T-helper 2 cell treated with Interferon-gamma antibody and Interleukin-4, amounts not matched to agents 5 μg/mL and 100 μg/mL, for 36 hours (primary cell): ENCODE results near the gene PAPPA.

Experiments
- DNase-seq: peaks from one replicate; pipeline ENCODE4 v3.0.0; 2021; ENCODE audit warnings: low spot score
- H3K27ac Mint-ChIP-seq: one replicate; pipeline ENCODE4 v1.8.0; 2021; ENCODE audit warnings: mild to moderate bottlenecking, mixed read lengths
- H3K27me3 Mint-ChIP-seq: one replicate; pipeline ENCODE4 v1.8.0; 2021; ENCODE audit warnings: low read depth, mixed read lengths
- H3K36me3 Mint-ChIP-seq: one replicate; pipeline ENCODE4 v1.8.0; 2021; ENCODE audit warnings: low read depth, mixed read lengths
- H3K4me1 Mint-ChIP-seq: one replicate; pipeline ENCODE4 v1.8.0; 2021; ENCODE audit warnings: low read depth, mixed read lengths
- H3K4me3 Mint-ChIP-seq: one replicate; pipeline ENCODE4 v1.8.0; 2022; ENCODE audit warnings: mild to moderate bottlenecking, moderate library complexity, mixed read lengths
- H3K9me3 Mint-ChIP-seq: one replicate; pipeline ENCODE4 v1.8.0; 2021; ENCODE audit warnings: mixed read lengths

The PAPPA gene

GRCh38 chr9:116208417-116209232 lies 55.0 kb downstream of the PAPPA start:
- Mint-ChIP-seq H3K4me1 (no peaks in the 10 kb centered on the region), H3K9me3 (no peaks in the 10 kb centered on the region), H3K27me3 (no peaks in the 10 kb centered on the region), H3K36me3 (no peaks in the 10 kb centered on the region), H3K4me3 (no peak overlapping the region), H3K27ac (no peak overlapping the region)
- DNase-seq = no peak

- H3K4me3 Mint-ChIP-seq = no peak overlapping the region
- no peaks in the 10 kb centered on the region for H3K9me3 Mint-ChIP-seq
- H3K4me1 Mint-ChIP-seq = no peaks in the 10 kb centered on the region
- no peak overlapping the region for H3K27ac Mint-ChIP-seq
- H3K27me3 Mint-ChIP-seq = no peaks in the 10 kb centered on the region
- H3K36me3 Mint-ChIP-seq = no peaks in the 10 kb centered on the region
- DNase-seq = no peak
Observed at GRCh38 chr9:116209414-116210116, 56.0 kb downstream of the PAPPA start.

GRCh38 chr9:116212986-116213692 lies 59.5 kb downstream of the PAPPA start:
- H3K4me3 Mint-ChIP-seq = no peak overlapping the region
- no peaks in the 10 kb centered on the region for H3K9me3 Mint-ChIP-seq
- no peaks in the 10 kb centered on the region for H3K27me3 Mint-ChIP-seq
- no peaks in the 10 kb centered on the region for H3K4me1 Mint-ChIP-seq
- no peak for DNase-seq
- no peak overlapping the region for H3K27ac Mint-ChIP-seq
- H3K36me3 Mint-ChIP-seq = no peaks in the 10 kb centered on the region

- no peak overlapping the region for H3K27ac Mint-ChIP-seq
- no peaks in the 10 kb centered on the region for H3K9me3 Mint-ChIP-seq
- H3K4me3 Mint-ChIP-seq = no peak overlapping the region
- H3K4me1 Mint-ChIP-seq = no peaks in the 10 kb centered on the region
- no peaks in the 10 kb centered on the region for H3K36me3 Mint-ChIP-seq
- DNase-seq = no peak
- H3K27me3 Mint-ChIP-seq = no peaks in the 10 kb centered on the region
Observed at GRCh38 chr9:116213693-116214047, 60.1 kb downstream of the PAPPA start.

GRCh38 chr9:116218399-116218798 lies 64.8 kb downstream of the PAPPA start:
- H3K27ac Mint-ChIP-seq = no peak overlapping the region
- no peaks in the 10 kb centered on the region for H3K27me3 Mint-ChIP-seq
- no peak for DNase-seq

GRCh38 chr9:116219686-116220085 lies 66.1 kb downstream of the PAPPA start:
- Mint-ChIP-seq H3K4me1 (no peaks in the 10 kb centered on the region), H3K9me3 (no peaks in the 10 kb centered on the region), H3K4me3 (no peak overlapping the region), H3K36me3 (no peaks in the 10 kb centered on the region), H3K27ac (no peak overlapping the region), H3K27me3 (no peaks in the 10 kb centered on the region)
- DNase-seq = no peak

More at GRCh38 chr9:116218399-116218798, 64.8 kb downstream of the PAPPA start:
- Mint-ChIP-seq H3K9me3 (no peaks in the 10 kb centered on the region), H3K4me1 (no peaks in the 10 kb centered on the region), H3K4me3 (no peak overlapping the region), H3K36me3 (no peaks in the 10 kb centered on the region)

GRCh38 chr9:116223926-116224325 lies 70.3 kb downstream of the PAPPA start:
- Mint-ChIP-seq H3K27me3 (no peaks in the 10 kb centered on the region), H3K27ac (no peak overlapping the region), H3K4me3 (no peak overlapping the region), H3K9me3 (no peaks in the 10 kb centered on the region), H3K4me1 (no peaks in the 10 kb centered on the region), H3K36me3 (no peaks in the 10 kb centered on the region)
- no peak for DNase-seq

- no peak for DNase-seq
- Mint-ChIP-seq H3K36me3 (no peaks in the 10 kb centered on the region), H3K27ac (no peak overlapping the region), H3K4me1 (no peaks in the 10 kb centered on the region), H3K27me3 (no peaks in the 10 kb centered on the region), H3K9me3 (no peaks in the 10 kb centered on the region), H3K4me3 (no peak overlapping the region)
Observed at GRCh38 chr9:116230051-116230632, 76.6 kb downstream of the PAPPA start.

GRCh38 chr9:116232424-116233159 lies 79.0 kb downstream of the PAPPA start:
- Mint-ChIP-seq H3K4me1 (no peaks in the 10 kb centered on the region), H3K27ac (no peak overlapping the region), H3K4me3 (no peak overlapping the region), H3K27me3 (no peaks in the 10 kb centered on the region), H3K36me3 (no peaks in the 10 kb centered on the region), H3K9me3 (no peaks in the 10 kb centered on the region)
- no peak for DNase-seq

GRCh38 chr9:116233160-116233530 lies 79.6 kb downstream of the PAPPA start:
- no peak overlapping the region for H3K27ac Mint-ChIP-seq

GRCh38 chr9:116234081-116234480 lies 80.5 kb downstream of the PAPPA start:
- Mint-ChIP-seq H3K4me3 (no peak overlapping the region), H3K4me1 (no peaks in the 10 kb centered on the region), H3K27me3 (no peaks in the 10 kb centered on the region), H3K27ac (no peak overlapping the region), H3K36me3 (no peaks in the 10 kb centered on the region), H3K9me3 (no peaks in the 10 kb centered on the region)
- DNase-seq = no peak

More at GRCh38 chr9:116233160-116233530, 79.6 kb downstream of the PAPPA start:
- Mint-ChIP-seq H3K27me3 (no peaks in the 10 kb centered on the region), H3K4me1 (no peaks in the 10 kb centered on the region), H3K4me3 (no peak overlapping the region), H3K36me3 (no peaks in the 10 kb centered on the region), H3K9me3 (no peaks in the 10 kb centered on the region)
- DNase-seq = no peak

GRCh38 chr9:116236979-116237378 lies 83.4 kb downstream of the PAPPA start:
- Mint-ChIP-seq H3K36me3 (no peaks in the 10 kb centered on the region), H3K4me3 (no peak overlapping the region), H3K9me3 (no peaks in the 10 kb centered on the region), H3K27ac (no peak overlapping the region), H3K4me1 (no peaks in the 10 kb centered on the region), H3K27me3 (no peaks in the 10 kb centered on the region)
- DNase-seq = no peak

- no peak overlapping the region for H3K4me3 Mint-ChIP-seq
- H3K27me3 Mint-ChIP-seq = no peaks in the 10 kb centered on the region
- no peaks in the 10 kb centered on the region for H3K36me3 Mint-ChIP-seq
- DNase-seq = no peak
- no peak overlapping the region for H3K27ac Mint-ChIP-seq
- H3K4me1 Mint-ChIP-seq = no peaks in the 10 kb centered on the region
- no peaks in the 10 kb centered on the region for H3K9me3 Mint-ChIP-seq
Observed at GRCh38 chr9:116237456-116237855, 83.9 kb downstream of the PAPPA start.
